ENCODE results near the gene PIP4K2B. TPM values are rescaled to one million over a fixed set of nuclear protein-coding genes. Genes with fewer than 3 reads are reported as not detected.

Gene PIP4K2B
- total RNA-seq: 10 to 100 TPM; 74.3 to 91.6 TPM
- polyA plus RNA-seq (2013, experiment 1 of 2): 63.1 TPM
- 63.1 TPM for polyA plus RNA-seq (2013, experiment 2 of 2)
- long read RNA-seq, experiment 1, partial matches to known transcripts: 6 of 36 reads
- long read RNA-seq, experiment 1, other reads (novel, unspliced or antisense): 30 of 36 reads
- long read RNA-seq, experiment 2, full-length matches to known transcripts: 29 of 86 reads
- long read RNA-seq, experiment 2, partial matches to known transcripts: 42 of 86 reads
- long read RNA-seq, experiment 2, other reads (novel, unspliced or antisense): 15 of 86 reads
- long read RNA-seq, experiment 3, full-length matches to known transcripts: 7 of 73 reads
- long read RNA-seq, experiment 3, partial matches to known transcripts: 59 of 73 reads
- long read RNA-seq, experiment 3, other reads (novel, unspliced or antisense): 7 of 73 reads
- long read RNA-seq, experiment 4: 0 reads

GRCh38 chr17:38799501-38800236, at the start of gene PIP4K2B:
Gene PIP4K2B (minus strand): TSS chr17:38799556. CDS start chr17:38799424, 132 bp downstream.
- Mint-ChIP-seq H3K36me3 (ENCODE audit: low read depth) (peaks cover 51% of the 10 kb centered on the region), H3K4me3 (peak within 1 kb of the TSS; percentile 91), H3K27me3 (ENCODE audit: insufficient read depth) (no peaks in the 10 kb centered on the region), H3K27ac (peak within 1 kb of the TSS; percentile 95), H3K9me3 (peaks cover 1% of the 10 kb centered on the region), H3K4me1 (peaks cover 27% of the 10 kb centered on the region)
- WGBS, 2 experiments (ENCODE audit: insufficient coverage in 1 of 2, insufficient read length in 1 of 2): 0% methylated on average over 23 to 67 of the region's 76 CpGs
- H3K9me3 ChIP-seq (ENCODE audit: control insufficient read depth, low read length): peaks cover 4% of the 10 kb centered on the region
- H3K4me1 ChIP-seq (ENCODE audit: control insufficient read depth, insufficient read depth, low read length): peaks cover 10% of the 10 kb centered on the region
- peak within 1 kb of the TSS; percentile 95 for H3K9ac ChIP-seq (ENCODE audit: extremely low read depth, low read length, poor library complexity, severe bottlenecking)
- DNase-seq: peak; percentile 99
- no peaks in the 10 kb centered on the region for H3K27me3 ChIP-seq (ENCODE audit: control insufficient read depth, insufficient read depth, low read length, poor library complexity, severe bottlenecking)
- peak within 1 kb of the TSS; percentile 97 for H3K4me3 ChIP-seq (ENCODE audit: low read length)
- TF ChIP-seq CTCF (conservative IDR thresholded peaks at IDR 0.05): no peak
- H3K27ac ChIP-seq (ENCODE audit: low read depth, low read length): peak within 1 kb of the TSS; percentile 99
- peaks cover 49% of the 10 kb centered on the region for H3K36me3 ChIP-seq (ENCODE audit: control insufficient read depth, insufficient read depth, low read length)

GRCh38 chr17:38848557-38848891, 49.2 kb upstream of the PIP4K2B start:
- DNase-seq: no peak
- Mint-ChIP-seq H3K4me3 (no peak overlapping the region), H3K27me3 (ENCODE audit: insufficient read depth) (no peaks in the 10 kb centered on the region)

More at GRCh38 chr17:38848557-38848891, 49.2 kb upstream of the PIP4K2B start:
- 93% methylated on average over 1 of the region's 1 CpG; no CpG with 5 or more reads in 1 of the 2 experiments for WGBS, 2 experiments (ENCODE audit: insufficient coverage in 1 of 2, insufficient read length in 1 of 2)
- H3K4me1 Mint-ChIP-seq: peaks cover 28% of the 10 kb centered on the region
- no peaks in the 10 kb centered on the region for H3K9me3 ChIP-seq (ENCODE audit: control insufficient read depth, low read length)
- no peaks in the 10 kb centered on the region for H3K27me3 ChIP-seq (ENCODE audit: control insufficient read depth, insufficient read depth, low read length, poor library complexity, severe bottlenecking)
- no peak overlapping the region for H3K9ac ChIP-seq (ENCODE audit: extremely low read depth, low read length, poor library complexity, severe bottlenecking)
- H3K4me3 ChIP-seq (ENCODE audit: low read length): no peak overlapping the region
- no peak overlapping the region for H3K27ac Mint-ChIP-seq
- TF ChIP-seq CTCF (conservative IDR thresholded peaks at IDR 0.05): no peak
- H3K9me3 Mint-ChIP-seq: no peaks in the 10 kb centered on the region
- peaks cover 66% of the 10 kb centered on the region for H3K36me3 Mint-ChIP-seq (ENCODE audit: low read depth)
- no peak overlapping the region for H3K27ac ChIP-seq (ENCODE audit: low read depth, low read length)
- H3K4me1 ChIP-seq (ENCODE audit: control insufficient read depth, insufficient read depth, low read length): no peaks in the 10 kb centered on the region
- peaks cover 57% of the 10 kb centered on the region for H3K36me3 ChIP-seq (ENCODE audit: control insufficient read depth, insufficient read depth, low read length)
